Islet of Langerhans (tissue), 1 donor: ENCODE data around the gene FASLG.

ENCODE experiments used
- FAIRE-seq: peaks from one replicate; lab custom pipeline; 2011; peaks lifted over from hg19 to GRCh38; lab: Jason Lieb, UNC

The FASLG gene

DNA sequence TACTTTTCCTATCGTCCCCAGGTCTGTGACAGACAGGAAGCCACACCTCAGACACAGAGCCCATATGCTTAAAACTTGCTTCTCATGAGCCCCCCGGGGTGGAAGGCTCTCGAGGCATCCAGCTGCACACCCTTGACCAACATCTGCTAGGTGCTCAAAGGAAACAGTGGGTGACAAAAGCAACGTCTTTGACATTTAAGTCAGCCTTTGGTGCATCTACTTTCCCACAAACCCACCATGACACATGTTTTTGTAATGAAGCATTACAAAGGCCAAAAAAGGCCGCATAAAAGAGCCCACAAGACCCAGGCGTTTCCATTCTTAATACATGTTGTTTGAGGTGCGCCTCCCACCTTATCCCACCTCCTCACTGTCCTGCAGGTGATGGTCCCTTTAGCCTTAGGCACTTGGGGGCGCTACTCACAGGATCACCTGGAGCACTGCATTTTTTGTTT is 11.8 kb upstream of the FASLG start:
- no peak for FAIRE-seq

DNA sequence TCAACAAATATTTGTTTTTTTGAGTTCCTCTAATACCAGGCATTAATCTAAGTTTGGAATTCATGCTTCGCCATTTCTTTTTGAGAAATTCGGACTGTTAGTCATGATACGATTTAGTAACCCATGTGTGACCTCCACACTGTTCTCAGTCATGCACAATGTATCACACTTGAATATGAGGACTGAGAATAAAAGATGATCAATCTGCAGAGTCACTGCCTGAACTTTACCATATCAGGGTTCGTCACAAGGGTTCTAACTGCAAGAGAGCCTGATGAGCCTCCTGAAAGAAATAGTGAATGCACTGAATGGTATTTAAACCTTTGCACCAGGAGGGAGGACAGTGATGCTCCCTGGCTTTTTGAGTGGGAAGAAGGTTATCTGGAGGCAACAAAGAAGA is 10.9 kb upstream of the FASLG start:
- FAIRE-seq = no peak

DNA sequence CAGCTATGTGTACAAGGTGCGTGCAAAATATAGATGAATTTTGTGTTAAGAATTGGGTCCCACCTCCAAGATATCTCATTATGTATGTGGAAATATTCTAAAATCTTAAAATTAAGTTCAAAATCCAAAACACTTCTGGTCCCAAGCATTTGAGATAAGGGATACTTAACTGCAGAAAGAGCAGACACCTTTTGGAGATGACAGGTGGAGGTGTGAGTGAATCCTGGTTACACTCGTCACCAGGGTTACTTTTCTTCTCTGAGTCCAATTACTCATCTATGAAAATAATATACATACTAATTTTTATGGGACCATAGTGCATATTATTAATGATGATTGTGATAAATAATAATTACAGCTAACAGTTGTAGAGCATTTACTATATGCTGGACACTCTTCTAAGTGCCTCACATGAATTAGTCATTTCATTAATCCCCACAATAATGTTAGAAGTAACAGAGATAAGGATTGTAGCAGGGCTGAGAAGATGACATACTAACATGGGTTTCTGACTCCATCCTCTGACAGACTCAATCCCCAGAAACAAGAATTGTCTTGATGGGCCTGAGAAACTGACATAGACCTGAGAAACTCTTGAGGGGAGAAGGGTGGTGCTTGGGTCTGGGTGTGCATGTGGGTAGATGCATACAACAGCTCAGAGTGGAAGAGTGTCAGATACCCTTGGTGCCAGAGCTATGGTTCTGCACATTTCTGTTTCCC is 8.3 kb upstream of the FASLG start:
- FAIRE-seq = no peak

DNA sequence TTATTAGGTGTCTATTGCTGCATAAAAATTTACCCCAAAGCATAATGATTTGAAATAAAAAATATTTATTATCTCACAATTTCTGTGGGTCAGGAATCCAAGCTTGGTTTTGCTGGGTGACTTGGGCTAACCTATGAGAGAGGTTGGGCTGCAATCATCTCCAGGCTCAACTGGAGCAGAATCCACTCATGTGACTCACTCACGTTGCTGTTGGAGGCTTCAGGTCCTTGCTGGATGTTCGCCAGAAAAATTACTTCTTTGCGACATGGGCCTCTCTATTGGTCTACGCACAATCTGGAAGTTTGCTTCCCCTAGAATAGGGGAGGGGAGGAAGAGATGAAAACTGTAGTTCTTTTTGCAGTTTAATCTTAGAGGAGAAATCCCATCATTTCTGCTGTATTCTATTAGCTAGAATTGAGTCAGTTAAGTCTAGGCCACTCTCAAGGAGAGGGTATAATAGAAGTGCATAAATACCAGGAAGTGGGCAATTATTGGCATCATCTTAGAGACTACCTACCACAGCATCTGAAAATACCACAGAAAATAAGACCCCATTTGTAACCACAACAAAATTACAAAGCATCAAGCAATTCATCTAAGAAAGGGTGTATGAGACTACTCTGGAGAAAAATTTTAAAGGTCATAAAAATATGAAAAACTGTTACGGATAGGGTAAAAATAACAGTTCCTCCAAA is 5.7 kb upstream of the FASLG start:
- no peak for FAIRE-seq

DNA sequence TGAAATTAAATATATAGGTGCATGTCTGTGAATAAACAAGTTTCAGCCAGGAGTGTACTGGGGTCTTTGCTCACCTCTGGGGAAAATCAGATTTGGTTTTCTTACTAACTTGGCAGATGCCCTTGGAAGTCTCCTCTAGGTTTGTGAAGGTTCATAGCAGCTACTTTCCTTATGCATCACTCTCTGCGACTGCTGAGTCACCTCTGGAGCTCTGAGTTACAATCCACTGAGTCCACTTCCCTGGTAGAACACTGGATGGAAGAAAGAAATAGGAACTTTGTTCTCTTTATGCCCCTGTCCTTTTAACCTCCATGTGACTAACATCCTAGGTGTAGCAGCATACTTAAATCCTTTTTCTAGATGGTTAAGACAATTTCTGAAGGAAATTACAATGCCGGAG is 4.4 kb upstream of the FASLG start:
- no peak for FAIRE-seq

DNA sequence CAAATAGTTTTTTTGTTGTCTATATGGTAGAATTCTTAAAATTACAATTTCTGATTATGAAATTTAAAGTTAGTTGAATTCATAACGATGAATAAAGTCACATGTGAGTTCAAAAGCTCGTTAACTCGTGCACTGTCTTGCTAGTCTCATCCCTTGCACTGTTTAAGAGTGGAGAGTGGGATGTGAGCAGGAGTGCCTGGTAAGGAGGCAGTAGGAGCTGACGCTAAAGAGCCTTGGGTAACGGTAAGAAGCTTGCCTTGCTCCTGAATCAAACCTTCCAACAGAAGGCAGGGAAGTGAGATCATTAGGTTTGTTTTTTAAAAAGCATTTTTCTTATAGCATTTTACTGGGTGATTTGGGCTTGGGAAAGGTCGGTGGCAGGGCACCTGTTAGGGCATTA is 2.3 kb upstream of the FASLG start:
- FAIRE-seq = no peak

DNA sequence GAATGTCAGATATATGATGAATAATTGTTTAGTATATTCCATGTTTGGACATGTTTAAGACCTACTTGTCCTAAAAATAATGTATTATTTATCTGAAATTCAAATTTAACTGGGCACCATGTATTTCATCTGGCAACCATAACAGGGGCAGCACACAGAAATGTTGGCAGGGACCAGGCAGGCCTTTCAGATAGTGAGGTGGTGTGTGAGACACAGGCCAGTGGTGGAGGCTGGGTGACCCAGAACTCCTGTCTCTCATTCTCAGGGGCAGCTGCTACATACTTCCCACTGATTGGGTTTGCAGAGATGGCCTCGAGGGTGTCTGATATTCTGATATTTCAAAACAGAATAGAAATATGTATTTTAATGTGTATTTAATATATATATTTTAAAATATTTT is 1.3 kb upstream of the FASLG start:
- FAIRE-seq = no peak

DNA sequence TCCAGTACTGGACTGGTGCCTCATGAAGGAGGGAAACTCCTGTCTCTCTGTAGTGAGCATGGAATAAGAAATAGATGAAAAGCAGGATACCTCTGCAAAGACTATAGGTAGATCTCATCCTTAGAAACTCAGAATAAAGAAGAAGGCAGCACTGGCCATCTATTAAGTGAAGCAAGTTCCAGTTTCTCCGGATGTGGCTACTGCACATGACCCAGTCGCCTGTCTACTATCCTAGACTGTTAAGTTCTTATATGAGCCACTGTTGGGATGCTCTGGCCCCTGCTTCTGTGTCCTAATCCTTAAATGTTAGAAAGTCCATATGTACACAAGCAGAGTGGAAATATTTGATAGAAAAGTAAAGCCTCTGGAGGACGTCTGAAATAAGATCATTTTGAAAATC is 2.2 kb downstream of the FASLG start:
- FAIRE-seq = no peak

DNA sequence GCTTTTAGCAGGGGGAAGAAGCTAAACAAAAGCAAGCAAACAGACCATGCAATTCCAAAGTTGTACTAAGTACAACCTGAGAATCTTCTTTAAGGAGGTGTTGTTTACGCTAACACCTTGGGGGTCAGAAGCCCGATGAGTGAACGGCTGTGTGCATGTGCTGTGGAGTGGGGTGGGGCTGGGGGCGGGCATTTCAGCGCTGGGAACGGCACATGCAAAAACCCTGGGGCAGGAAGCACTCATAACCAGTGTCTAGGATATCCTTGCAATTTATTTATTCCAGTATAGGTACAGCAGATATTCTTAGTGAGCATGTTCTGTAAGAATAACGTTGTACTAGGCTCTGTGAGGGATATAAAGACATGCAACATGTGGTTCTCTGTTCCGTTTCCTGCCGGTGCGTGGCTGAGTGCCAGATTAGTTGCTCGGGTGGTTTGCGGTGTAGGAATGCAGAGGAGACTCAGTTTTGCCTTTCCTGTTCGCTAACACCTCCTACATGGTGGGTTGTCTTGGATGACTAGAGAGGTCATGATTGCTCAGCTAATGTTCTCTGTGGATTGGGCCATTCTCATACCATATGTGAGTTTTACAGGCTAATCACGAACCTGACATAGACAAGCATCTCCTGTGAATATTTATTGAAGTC is 3.7 kb downstream of the FASLG start:
- FAIRE-seq = no peak

DNA sequence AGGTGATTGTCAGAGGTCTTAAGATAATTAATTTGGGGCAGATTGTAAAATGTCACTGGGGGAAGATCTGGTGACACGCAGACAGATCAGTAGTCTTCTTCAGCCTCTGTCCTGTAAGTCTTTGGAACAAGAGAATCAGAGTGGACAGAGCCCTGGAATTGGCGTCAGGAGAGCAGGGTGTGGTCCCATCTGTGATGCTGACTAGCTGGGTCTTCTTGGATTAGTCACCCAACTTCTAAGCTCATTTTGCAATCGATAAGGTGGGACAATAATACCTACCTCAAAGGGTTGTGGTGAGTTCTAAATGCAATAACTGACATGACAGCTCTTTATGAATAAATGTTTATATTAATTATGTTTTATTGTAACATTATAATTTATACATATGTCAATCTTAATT is 4.8 kb downstream of the FASLG start:
- no peak for FAIRE-seq

DNA sequence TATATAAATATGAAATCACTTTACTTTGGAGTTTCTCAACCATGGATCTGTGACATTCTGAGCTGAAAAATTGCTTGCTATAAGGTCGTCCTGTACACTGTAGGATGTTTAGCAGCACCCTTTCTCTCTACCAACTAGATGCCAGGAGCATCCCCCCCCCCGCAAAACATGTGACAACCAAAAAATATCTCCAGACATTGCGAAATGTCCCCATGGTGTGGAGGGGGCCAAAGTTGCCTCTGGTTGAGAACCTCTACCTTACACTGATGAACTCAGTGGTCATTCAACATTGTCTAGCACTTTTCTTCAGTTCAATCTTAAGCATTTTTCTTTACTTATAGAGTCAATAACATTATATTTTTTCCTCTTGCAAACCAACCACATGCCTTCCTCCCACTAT is 9.2 kb downstream of the FASLG start:
- FAIRE-seq = no peak

DNA sequence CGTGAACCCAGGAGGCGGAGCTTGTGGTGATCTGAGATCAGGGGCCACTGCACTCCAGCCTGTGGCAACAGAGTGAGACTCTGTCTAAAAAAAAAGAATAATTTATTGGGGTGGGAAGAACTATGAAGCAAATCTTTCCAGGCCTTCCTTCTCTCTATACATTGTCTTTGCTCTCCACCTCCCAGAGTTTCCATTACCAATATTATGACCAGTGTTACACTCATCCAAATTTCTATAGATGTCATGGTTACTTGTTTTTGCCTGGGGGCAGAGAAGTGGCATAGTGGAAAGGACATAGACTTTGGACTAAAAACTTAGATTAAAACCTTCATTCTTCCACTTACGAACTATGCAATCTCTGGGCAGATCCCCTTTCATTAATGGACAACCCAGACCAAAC is 10.1 kb downstream of the FASLG start:
- no peak for FAIRE-seq

DNA sequence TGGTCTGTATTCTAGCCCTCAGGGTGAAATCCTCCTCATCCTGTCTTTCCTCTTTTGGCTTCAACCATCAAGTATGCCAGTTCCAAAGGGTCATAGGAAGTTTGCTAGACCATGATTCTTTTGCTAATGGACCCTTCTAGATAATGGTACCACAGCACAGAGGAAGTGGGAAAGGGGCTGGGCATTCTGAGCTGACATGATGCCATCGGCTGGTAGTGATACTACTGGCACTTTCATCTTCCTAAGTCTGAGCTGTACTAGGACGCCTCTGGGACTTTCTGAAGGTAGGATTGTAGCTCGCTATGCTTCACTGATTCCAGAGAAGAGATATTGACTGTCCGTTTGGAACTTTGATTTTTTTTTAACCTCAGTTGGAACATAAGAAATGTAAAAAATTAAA is 11.4 kb downstream of the FASLG start:
- FAIRE-seq = no peak

DNA sequence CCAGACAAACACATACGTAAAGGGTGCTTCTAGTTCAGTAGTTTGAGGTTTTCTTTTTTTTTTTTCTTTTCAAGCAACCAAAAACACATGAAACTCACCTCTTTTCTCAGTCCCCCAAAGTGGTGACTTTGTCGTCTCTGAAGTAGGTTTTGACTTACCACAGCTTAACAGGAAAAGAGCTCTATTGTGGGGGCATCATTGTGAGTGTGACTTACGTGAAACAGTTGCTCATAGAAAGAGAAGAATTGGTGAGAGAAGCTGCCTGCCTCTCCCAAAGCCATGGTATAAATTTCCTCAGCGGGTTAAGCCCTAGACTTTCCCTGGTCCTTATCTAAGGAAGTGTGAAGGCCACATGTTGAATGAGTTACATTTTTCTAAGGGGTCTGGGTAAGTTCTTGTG is 11.9 kb downstream of the FASLG start:
- FAIRE-seq = no peak

DNA sequence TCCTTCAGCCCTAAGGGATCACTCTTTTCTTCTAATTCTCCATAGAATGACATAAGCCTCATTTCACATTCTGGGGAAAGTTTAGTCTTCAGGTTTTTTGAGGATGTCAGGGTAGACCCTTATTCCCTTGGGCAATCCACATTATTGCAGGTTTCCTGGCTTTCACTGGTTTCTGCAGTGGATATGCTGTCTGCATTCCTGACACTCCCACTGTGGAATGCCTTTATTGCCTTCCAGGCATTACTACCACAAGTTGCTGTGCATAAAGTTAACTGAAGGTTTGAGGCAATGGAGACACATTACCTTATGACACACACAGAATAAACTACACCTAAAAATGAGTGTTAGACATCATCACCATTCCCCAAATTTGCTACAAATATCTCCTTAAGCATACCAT is 12.7 kb downstream of the FASLG start:
- FAIRE-seq = no peak

DNA sequence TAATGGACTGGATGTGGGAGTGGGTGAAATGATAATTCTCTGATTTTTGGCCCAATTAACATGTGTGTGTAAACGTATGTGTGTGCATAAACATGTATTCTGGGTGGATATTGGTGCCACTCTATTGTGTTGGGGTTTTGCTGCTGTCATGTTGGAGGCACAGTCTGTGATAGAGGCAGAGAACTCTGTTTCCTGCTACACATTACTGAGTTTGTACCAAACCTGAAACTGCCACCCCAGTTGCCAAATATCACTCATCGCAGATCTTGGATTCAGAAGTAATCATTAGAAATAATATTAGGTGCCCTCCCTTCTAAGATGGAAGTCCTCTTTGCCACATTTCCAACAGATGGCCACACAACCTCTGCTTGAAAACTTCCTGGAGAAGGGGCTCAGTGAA is 13.8 kb downstream of the FASLG start:
- no peak for FAIRE-seq

DNA sequence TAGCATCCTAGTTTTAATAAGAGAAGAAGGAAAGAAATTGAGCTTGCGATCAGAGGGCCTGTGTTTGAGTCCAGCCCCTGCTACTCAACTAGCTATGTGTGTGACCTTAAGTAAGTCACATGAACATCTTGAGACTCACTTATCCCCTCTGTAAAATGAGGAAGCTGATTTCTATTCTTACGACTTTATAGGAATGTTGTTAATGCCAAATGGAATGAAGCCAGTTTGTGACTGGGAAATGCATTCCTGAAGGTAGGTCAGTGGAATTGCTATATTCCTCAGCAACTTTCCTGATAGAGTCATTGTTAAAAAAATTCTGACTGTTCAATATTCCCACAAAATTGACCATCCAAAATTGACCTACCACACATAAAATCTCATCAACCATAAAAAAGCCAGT is 14.9 kb downstream of the FASLG start:
- no peak for FAIRE-seq

DNA sequence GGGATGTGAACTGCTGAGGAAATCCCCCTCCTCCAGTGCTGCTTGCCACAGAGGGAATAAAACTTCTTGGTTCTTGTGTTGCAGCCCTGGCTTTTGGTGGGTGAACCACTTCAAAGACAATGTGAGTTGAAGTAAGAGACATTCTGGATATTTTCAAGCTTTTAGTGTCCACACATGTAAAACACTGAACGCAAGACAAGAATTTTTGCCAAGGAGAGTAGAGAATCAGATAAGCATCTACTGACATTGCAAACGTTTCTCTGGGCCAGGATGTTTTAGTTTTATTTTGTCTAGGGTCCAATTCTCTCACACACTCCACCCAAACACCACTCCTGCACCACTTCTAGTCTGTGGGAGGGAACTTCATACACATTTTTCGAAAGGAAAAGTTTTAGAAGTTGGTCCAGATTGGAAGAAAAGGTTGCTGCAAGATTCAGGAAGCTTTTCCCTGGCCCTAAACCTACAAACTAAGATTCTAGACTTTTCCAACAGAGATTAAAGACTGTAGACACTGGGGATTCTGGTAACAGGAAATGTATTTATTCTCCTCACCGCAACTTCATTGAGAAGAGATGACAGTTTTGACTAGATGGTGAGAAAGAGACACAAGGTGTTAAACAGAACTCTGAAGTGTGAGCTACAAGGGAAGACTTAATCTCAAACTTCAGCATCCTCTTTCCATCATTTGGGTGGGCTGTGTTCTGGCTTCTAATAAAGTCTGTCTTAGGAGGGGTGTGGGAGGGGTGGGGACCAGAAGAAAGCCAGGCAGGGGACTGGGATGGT is 16.1 kb downstream of the FASLG start:
- FAIRE-seq = no peak

DNA sequence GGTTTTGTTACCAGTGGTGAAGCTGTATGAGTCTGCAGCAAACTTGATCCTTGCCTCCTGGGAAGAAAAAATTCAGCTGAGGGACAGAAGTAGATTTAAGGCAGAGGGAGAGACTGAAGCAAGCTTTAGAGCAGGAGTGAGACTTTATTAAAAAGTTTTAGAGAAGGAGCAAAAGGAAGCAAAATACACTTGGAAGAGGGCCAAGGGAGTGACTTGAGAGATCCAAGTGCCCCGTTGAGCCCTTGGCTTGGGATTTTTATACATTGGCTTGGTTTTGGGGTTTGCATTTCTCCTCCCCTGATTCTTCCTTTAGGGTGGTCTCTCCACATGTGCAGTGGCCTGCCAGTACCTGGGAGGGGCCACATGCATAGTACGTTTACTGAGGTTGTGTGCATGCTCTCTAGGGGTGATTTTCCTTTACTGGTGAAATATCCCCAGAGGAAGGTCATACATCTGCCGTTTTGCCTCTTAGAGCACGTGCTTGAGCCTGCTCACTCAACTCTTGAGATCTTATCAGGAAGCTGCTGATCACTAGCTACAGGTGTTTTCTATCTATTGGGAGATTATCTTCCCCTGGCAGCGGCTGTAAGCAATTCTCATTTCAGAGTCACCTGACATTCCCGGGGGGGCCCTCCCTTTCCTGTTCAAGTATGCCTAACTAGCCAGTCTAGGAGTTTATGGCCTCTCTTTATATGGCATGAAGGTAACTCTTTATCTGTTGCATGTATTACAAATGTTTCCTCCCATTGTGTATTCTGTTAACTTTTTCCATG is 20.3 kb downstream of the FASLG start:
- no peak for FAIRE-seq

DNA sequence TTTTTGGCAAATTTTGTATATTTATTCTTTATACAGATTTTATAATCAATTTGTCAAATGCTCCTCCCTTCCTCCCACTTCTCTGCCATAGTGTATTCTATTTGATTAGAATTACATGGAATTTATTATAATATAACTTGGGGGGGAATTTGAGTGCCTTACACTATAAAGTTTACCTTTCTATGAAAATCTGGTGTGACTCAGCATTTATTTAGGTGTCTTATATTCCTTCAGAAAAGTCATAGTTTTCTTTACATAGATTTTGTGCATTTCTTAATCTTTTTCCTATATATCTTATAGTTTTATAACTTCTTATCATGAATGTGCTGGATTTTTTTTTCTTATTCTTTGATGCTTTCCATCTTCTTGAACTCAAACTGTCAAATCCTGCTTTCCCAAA is 21.3 kb downstream of the FASLG start:
- FAIRE-seq = no peak

DNA sequence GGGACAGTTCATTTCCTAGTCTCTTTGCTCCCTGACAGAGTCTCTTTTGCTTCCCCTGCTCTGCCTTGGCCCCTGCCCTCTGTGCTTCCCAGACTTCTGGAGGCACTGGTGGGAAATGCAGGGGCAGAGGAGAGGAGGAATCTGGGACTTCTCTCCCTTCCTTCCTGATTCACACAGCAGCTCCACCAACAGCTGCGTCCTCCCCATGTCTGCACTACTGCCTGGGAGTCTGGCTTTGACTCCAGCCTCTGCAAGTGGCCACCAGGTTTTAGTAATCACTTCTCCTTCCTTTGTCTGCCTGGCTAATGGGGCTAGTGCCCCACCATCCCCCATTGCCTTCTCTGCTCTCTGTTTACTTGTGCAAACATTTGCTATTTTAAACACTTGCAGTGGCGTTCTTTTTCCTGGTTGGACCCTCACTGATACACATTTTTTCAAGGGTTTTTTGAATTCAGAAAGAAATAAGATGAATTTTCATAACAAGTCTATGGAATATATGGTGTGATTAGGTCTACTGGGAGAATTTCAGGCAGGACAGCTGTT is 21.9 kb downstream of the FASLG start:
- FAIRE-seq = no peak

DNA sequence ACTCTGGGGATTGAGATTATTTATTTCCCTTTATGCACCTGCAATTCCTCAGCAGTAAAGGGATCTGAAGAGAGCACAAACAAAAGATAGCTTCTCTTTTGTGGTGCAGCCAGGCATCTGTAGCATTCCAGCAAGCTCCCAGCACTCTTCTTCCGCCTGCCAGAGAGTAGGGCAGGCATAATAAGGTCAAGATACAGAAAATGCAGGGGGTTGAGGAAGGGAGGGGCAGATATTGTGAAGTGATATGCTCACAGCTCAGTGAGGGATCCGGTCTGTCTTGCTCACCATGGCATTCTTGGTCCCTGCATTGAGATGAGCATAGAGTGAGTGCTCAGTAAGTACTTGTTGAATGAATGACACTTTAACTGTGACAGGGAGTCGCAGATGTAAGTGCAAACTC is 23.9 kb downstream of the FASLG start:
- no peak for FAIRE-seq
